RWPE2 (cell line): ENCODE data around the gene CD6.

Experiments
- ATAC-seq: fragments of 200-7000 bp; cut with Tn5 transposase; 3 replicates; pipeline ENCODE4 v1.9.1; 2021; ENCODE audit warnings: low read depth
- DNase-seq: peaks from one replicate; pipeline ENCODE4 v3.0.0-alpha.2; 2020; ENCODE audit warnings: low spot score
- H3K27ac ChIP-seq: fragments of 450-650 bp; 2 replicates; pipeline ENCODE4 v1.5.1; 2017; ENCODE audit warnings: mild to moderate bottlenecking; ENCODE audit not compliant: poor library complexity, severe bottlenecking
- H3K27me3 ChIP-seq: fragments of 250-450 bp; sonication (Bioruptor Pico); 2 replicates; pipeline ENCODE4 v1.5.1; 2021; ENCODE audit warnings: mild to moderate bottlenecking, moderate library complexity; ENCODE audit not compliant: insufficient read depth, poor library complexity, severe bottlenecking
- H3K36me3 ChIP-seq: fragments of 250-450 bp; sonication (Bioruptor Pico); 2 replicates; pipeline ENCODE4 v1.5.1; 2020; ENCODE audit warnings: low read depth, mild to moderate bottlenecking, moderate library complexity
- H3K4me1 ChIP-seq: fragments of 250-450 bp; sonication (Bioruptor Pico); 2 replicates; pipeline ENCODE4 v1.5.1; 2021; ENCODE audit warnings: mild to moderate bottlenecking, moderate library complexity; ENCODE audit not compliant: insufficient read depth, poor library complexity, severe bottlenecking
- H3K4me3 ChIP-seq: fragments of 250-450 bp; sonication (Bioruptor Pico); 2 replicates; pipeline ENCODE4 v1.5.1; 2021; ENCODE audit warnings: mild to moderate bottlenecking, moderate library complexity; ENCODE audit not compliant: severe bottlenecking
- H3K9me3 ChIP-seq: fragments of 250-450 bp; sonication (Bioruptor Pico); 2 replicates; pipeline ENCODE4 v1.5.1; 2021; ENCODE audit warnings: mild to moderate bottlenecking, moderate library complexity; ENCODE audit not compliant: severe bottlenecking
- CTCF ChIP-seq: fragments of 450-650 bp; IDR thresholded peaks from one replicate; pipeline ENCODE4 v1.5.1; 2017; ENCODE audit warnings: mild to moderate bottlenecking, moderate library complexity; ENCODE audit not compliant: poor library complexity, severe bottlenecking

The CD6 gene

GRCh38 chr11:61004180-61004611 lies 32.7 kb downstream of the CD6 start:
- Histone ChIP-seq H3K4me1 (no peaks in the 10 kb centered on the region), H3K4me3 (no peak overlapping the region), H3K27me3 (peaks cover 10% of the 10 kb centered on the region), H3K9me3 (no peaks in the 10 kb centered on the region), H3K36me3 (no peaks in the 10 kb centered on the region), H3K27ac (no peak overlapping the region)
- DNase-seq (no peak), ATAC-seq (no peak)
- no peak for TF ChIP-seq CTCF

DNA sequence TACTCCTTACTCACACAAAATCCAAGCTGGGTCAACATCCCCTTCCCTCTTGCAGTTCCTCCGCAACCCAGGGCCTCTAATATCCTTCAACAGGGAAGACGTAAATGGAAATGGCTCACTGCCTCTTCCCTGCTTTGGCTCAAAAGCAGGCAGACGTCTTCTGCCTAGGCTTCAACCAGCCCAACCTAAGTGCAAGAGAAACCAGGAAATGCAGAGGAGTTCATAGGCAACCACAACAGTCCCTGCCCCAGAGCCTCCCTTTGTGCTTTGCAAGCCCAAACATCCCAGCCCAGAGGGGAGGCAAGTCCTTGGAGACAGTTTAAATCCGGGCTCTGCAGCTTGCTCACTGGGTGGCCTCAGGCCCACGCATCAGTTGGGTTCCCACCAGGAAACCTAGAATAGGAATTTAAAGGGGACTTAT lies 33.3 kb downstream of the CD6 start:
- Histone ChIP-seq H3K27me3 (peaks cover 10% of the 10 kb centered on the region), H3K27ac (no peak overlapping the region), H3K4me3 (no peak overlapping the region), H3K4me1 (no peaks in the 10 kb centered on the region), H3K36me3 (no peaks in the 10 kb centered on the region), H3K9me3 (no peaks in the 10 kb centered on the region)
- DNase-seq (no peak), ATAC-seq (peak; percentile 22; the same call in 1 of the 3 replicates)
- no peak for TF ChIP-seq CTCF

GRCh38 chr11:61007383-61007955 lies 36.0 kb downstream of the CD6 start:
- ATAC-seq = peak; percentile 58
- peak overlapping the region; percentile 20 for H3K4me3 ChIP-seq
- peak; percentile 8 for TF ChIP-seq CTCF
- H3K4me1 ChIP-seq = no peaks in the 10 kb centered on the region
- no peak overlapping the region for H3K27ac ChIP-seq
- DNase-seq = no peak
- no peaks in the 10 kb centered on the region for H3K9me3 ChIP-seq
- no peaks in the 10 kb centered on the region for H3K36me3 ChIP-seq
- peaks cover 10% of the 10 kb centered on the region for H3K27me3 ChIP-seq

GRCh38 chr11:61007956-61008896 lies 36.7 kb downstream of the CD6 start:
- peak; percentile 22; the same call in 2 of the 3 replicates for ATAC-seq
- H3K9me3 ChIP-seq = no peaks in the 10 kb centered on the region
- DNase-seq = no peak

More at GRCh38 chr11:61007956-61008896, 36.7 kb downstream of the CD6 start:
- no peak for TF ChIP-seq CTCF
- Histone ChIP-seq H3K4me1 (no peaks in the 10 kb centered on the region), H3K4me3 (peak overlapping the region; percentile 20), H3K36me3 (no peaks in the 10 kb centered on the region), H3K27me3 (peaks cover 10% of the 10 kb centered on the region), H3K27ac (no peak overlapping the region)
